NCI-H526 treated with DMSO at 0.1 percent for 48 hours (cell line): ENCODE measurements around the gene RAB37.

Experiments used
- DNase-seq: peaks from one replicate; lab custom pipeline; 2025; lab: John Stamatoyannopoulos, UW

Gene RAB37

GRCh38 chr17:74736513-74737298 lies at the start of gene RAB37:
RAB37 (plus strand) TSS chr17:74737256; CDS start chr17:74737273, 17 bp downstream.
- peak; percentile 64 for DNase-seq

GRCh38 chr17:74687886-74688285 lies 49.2 kb upstream of the RAB37 start:
- DNase-seq: no peak

- DNase-seq: no peak
These were observed 46.6 kb upstream of the RAB37 start for GRCh38 chr17:74690409-74690825.

- DNase-seq: no peak
These were observed 45.9 kb upstream of the RAB37 start for GRCh38 chr17:74691151-74691550.

GRCh38 chr17:74694081-74694480 lies 43.0 kb upstream of the RAB37 start:
- no peak for DNase-seq

GRCh38 chr17:74695629-74696028 lies 41.4 kb upstream of the RAB37 start:
- no peak for DNase-seq

- DNase-seq: no peak
These were observed 39.5 kb upstream of the RAB37 start for GRCh38 chr17:74697515-74697914.

- no peak for DNase-seq
These were observed 39.0 kb upstream of the RAB37 start for GRCh38 chr17:74698069-74698468.

GRCh38 chr17:74699236-74699635 lies 37.8 kb upstream of the RAB37 start:
- DNase-seq: no peak

- DNase-seq: no peak
These were observed 34.8 kb upstream of the RAB37 start for GRCh38 chr17:74702116-74702871.

GRCh38 chr17:74703311-74703710 lies 33.7 kb upstream of the RAB37 start:
- no peak for DNase-seq

- no peak for DNase-seq
These were observed 32.5 kb upstream of the RAB37 start for GRCh38 chr17:74704544-74704943.

- no peak for DNase-seq
These were observed 25.8 kb upstream of the RAB37 start for GRCh38 chr17:74711058-74711824.

GRCh38 chr17:74712301-74712700 lies 24.8 kb upstream of the RAB37 start:
- no peak for DNase-seq

GRCh38 chr17:74712756-74713155 lies 24.3 kb upstream of the RAB37 start, which contains the start of gene CD300LF:
CD300LF (minus strand) TSS chr17:74712923; CDS start chr17:74712866, 57 bp downstream.
- DNase-seq: no peak

- no peak for DNase-seq
These were observed 23.8 kb upstream of the RAB37 start for GRCh38 chr17:74713171-74713755.

GRCh38 chr17:74715144-74715543 lies 21.9 kb upstream of the RAB37 start:
- DNase-seq: no peak

GRCh38 chr17:74720506-74720905 lies 16.6 kb upstream of the RAB37 start:
- DNase-seq: no peak

GRCh38 chr17:74722782-74723181 lies 14.3 kb upstream of the RAB37 start:
- DNase-seq: no peak

GRCh38 chr17:74723891-74724290 lies 13.2 kb upstream of the RAB37 start:
- DNase-seq: no peak

- no peak for DNase-seq
These were observed 11.9 kb upstream of the RAB37 start for GRCh38 chr17:74725111-74725510.
